ENCODE results near the gene NCL. TPM values are rescaled to one million over a fixed set of nuclear protein-coding genes. Genes with fewer than 3 reads are reported as not detected.
A peak's percentile ranks its signal among the peaks of the same experiment; 100 is the strongest.

NCL gene, protein sequence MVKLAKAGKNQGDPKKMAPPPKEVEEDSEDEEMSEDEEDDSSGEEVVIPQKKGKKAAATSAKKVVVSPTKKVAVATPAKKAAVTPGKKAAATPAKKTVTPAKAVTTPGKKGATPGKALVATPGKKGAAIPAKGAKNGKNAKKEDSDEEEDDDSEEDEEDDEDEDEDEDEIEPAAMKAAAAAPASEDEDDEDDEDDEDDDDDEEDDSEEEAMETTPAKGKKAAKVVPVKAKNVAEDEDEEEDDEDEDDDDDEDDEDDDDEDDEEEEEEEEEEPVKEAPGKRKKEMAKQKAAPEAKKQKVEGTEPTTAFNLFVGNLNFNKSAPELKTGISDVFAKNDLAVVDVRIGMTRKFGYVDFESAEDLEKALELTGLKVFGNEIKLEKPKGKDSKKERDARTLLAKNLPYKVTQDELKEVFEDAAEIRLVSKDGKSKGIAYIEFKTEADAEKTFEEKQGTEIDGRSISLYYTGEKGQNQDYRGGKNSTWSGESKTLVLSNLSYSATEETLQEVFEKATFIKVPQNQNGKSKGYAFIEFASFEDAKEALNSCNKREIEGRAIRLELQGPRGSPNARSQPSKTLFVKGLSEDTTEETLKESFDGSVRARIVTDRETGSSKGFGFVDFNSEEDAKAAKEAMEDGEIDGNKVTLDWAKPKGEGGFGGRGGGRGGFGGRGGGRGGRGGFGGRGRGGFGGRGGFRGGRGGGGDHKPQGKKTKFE
- 593 TPM for polyA plus RNA-seq (ENCODE audit: insufficient read length)

DNA sequence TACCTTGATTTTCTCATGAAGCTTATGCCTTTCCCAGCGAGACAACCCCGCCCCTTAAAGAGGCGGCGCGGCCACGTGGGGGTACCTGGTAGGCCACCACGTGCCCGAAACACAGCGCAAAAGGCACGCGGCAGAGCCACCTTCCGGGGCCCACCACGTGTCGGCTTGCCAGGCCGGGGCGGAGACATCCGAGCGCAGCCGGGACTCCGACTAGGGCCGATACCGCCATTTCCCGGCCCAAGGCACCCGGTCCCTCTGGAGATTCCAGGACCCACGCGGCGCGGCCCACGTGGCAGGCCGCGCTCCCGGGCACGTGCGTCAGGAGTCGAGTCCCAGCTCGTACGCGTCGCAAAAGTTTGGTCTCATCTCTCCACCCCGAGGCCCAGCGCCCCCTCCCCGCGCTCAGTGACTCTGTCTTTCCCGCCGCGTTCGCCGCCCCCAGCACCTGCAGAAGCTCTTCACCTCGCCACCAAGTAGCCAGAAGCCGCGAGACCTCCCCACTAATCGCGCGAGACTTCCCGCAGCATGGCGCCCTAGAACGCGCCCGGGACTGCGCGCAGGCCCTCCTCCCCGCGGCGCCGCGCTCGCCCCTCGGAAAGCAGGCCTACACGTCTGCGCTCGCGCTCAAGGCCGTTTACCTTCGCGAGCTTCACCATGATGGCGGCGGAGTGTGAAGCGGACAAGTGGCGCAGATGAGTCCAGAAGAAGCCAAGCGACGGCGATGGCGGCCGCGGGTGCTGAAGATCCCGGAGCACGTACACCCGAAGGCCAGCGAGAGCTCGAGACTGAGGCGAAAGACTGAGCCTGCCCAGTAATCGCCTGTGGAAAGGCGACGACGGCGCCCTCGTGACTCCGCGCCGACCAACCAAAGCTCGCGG is at the start of gene NCL:
Gene NCL, minus strand, starts transcription at position 787 of the 878 bp plus-strand sequence. Its CDS starts 131 bp downstream, at position 656.
- DNase-seq (ENCODE audit: low read depth) = peak; percentile 93

DNA sequence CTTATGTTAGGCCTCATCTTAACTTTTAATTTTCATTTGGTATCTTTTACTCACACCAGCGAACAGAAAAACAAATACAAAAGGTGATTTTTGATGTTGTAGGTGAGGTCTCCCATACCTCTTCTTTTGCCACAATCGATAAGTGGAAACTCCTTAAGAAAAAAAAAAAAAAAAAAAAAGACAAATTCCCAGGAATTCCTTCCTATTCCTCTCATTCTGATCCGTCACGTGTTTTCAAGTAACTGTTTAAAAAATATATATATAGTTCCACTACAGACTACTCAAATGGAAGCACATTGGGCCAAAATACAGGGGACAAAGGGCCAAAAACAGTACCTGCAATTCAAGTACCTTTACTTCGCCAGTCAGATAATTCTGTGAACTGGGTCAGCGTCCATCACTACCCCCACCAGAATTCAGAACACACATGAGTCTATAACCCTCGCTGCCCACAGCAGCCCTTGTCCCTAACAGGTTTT is 49.5 kb upstream of the NCL start:
- DNase-seq (ENCODE audit: low read depth) = no peak

DNA sequence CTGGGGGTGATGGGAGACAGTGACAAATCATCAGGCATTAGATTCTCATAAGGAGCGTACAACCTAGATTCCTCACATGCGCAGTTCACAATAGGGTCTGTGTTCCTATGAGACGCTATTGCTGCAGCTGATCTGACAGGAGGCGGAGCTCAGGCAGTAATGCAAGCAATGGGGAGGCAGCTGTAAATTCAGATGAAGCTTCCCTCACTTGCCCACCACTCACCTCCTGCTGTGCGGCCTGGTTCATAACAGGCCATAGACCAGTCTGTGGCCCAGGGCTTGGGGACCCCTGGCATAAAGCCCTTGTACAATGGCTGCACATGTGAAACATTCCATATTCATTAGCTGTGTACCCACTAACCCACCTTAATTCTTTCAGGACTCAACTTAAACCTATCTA is 47.9 kb upstream of the NCL start:
- DNase-seq (ENCODE audit: low read depth) = no peak

DNA sequence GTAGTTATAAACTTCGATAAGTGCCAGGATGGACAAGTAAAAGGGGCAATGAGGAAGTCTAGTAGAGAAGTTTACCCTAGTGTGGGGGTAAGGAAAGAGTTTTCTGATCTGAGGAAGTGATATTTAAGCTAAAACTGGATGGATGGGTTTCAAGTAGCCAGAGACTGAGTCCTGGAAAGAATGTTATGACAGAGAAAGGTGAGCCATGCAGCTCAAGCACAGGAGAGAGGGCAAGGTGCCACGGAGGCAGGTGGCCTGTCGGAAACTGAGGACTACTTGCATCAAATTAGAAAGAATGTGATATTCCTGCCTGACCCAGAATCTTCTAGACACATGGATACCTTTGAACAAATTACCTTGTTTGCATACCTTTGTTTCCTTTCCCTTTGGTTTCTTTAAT is 39.5 kb upstream of the NCL start:
- no peak for DNase-seq (ENCODE audit: low read depth)

DNA sequence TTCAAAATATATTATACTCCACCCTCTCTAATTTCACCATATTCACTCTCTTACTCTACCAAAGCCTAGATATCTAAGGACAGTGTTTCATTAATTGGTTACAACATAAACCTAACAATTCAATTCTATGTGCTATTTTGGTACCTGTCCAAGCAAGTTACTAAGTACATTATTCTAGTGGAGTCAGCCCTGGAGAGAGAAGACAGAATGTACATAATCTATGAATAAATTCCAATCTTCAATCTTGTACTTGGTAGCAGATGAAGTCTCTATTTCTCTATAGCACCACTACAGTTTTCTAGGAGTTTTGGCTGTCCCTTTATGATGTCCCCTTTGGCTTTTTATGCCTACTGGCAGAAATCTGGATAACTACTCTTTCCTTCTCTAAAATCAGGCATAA is 38.3 kb upstream of the NCL start:
- no peak for DNase-seq (ENCODE audit: low read depth)

DNA sequence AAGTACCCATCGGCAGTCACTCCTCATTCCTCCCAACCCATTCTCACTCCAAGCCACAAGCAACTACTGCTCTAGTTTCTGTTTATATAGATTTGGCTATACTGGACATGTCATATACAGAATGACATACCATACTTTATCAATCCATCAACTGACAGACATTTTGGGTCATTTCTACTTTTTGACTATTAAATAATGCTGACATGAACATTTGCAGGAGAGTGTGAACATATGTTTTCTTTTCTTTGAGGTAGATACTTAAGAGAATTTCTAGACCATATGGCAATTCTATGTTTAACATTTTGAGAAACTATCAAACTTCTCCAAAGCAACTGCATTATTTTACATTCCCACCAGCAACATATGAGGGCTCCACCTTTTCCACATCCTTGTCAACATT is 33.4 kb upstream of the NCL start:
- no peak for DNase-seq (ENCODE audit: low read depth)

DNA sequence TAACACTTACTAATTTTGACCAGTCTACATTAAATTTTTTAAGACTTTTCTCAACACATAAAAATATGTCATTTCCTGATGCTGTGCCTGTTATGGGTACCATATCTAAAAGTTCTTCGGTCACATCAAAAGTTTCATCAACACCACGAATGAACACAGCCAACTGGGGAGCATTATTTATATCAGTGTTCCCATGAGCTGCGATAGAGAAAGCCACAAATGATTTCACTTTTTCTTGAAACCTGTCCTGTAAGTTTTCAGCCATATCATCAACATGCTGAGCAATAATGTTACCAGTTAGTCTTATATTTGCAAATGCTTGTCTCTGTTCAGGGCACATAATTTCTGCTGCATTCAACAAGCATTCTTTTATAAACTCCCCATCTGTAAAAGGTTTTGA is 30.4 kb upstream of the NCL start:
- no peak for DNase-seq (ENCODE audit: low read depth)

DNA sequence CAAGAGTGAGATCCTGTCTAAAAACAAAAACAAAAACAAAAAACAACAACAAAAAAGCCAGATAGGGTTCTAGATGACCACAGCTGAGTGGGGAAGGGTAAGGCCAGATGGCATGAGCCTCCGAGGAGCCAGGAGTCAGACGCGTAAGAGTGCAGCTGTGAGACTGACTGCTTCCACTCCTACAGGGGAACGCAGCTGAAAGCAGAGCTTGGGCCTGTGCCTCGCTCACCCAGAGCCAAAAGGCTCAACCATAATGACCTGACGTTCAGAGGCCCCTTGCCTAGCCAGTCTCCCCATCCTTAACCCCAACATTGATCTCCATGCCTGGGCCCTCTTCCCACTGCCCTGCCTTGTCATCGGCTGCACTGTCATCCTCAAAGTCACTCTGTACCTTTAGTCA is 26.5 kb upstream of the NCL start:
- DNase-seq (ENCODE audit: low read depth) = no peak

DNA sequence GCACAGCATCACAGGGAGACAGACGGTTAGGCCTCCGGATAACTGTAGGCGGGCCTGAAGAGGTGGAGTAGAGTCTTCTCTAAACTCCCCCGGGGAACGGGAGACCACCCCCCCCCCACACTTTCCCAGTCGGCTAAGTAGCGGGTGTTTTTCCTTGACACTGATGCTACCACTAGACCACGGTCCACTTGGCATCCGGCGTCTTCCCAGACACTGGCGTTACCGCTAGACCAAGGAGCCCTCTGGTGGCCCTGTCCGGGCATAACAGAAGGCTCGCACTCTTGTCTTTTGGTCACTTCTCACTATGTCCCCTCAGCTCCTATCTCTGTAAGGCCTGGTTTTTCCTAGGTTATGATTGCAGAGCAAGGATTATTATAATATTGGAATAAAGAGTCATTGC is 25.7 kb upstream of the NCL start:
- DNase-seq (ENCODE audit: low read depth) = no peak

DNA sequence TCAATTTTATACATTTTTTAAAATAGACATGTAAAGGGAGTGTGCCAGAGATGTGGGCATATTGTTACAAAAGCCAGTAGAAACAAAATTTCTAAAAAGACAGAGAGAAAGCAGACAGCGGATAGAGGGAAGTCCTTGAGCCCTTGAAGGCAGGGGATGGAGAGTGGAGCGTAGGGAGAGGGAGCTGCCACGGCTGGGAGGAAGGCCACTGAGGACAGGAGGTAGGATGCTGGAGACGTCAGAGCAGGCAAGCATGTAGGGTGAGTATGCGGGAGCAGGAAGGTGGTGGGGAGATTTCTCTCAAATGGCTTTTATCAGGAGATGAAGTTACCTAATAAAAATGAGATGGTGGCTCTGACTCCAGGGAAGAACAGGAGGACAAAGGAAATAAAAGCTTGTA is 24.0 kb upstream of the NCL start:
- DNase-seq (ENCODE audit: low read depth) = no peak

DNA sequence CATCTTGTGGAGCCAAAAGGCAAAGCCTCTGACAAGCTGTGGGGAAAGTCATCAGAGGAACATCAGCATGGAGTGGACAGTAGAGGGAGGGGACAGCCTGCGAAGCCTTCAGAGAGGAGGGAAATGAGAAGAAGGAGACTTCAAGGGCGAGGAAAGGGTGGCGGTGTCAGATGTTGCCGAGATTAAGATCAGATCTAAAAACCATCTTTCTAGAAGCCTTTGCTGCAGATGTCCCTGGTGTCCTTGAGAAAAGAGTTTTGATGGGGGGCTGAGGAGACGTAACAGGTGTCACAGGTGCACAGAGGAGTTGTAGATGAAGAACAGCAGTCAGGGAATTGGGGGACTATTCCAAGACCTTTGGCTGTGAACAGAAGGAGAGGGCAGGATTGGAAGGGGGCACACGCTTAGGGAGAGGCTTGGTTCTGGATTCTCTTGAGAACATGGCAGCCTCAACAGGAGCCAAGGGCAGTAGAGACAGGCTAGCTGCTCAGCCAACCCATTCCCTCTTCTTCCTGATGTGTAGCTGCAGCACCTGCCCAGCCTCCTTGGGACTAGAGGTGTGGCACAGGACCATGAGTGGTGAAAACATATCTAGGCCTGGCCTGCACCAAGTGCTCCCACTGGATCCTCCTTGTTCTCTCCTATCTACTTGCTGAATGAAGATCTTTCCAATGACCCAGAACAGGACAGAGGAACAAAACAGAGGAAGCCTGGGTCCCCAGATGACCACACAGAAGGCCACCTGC is 22.7 kb upstream of the NCL start:
- no peak for DNase-seq (ENCODE audit: low read depth)

DNA sequence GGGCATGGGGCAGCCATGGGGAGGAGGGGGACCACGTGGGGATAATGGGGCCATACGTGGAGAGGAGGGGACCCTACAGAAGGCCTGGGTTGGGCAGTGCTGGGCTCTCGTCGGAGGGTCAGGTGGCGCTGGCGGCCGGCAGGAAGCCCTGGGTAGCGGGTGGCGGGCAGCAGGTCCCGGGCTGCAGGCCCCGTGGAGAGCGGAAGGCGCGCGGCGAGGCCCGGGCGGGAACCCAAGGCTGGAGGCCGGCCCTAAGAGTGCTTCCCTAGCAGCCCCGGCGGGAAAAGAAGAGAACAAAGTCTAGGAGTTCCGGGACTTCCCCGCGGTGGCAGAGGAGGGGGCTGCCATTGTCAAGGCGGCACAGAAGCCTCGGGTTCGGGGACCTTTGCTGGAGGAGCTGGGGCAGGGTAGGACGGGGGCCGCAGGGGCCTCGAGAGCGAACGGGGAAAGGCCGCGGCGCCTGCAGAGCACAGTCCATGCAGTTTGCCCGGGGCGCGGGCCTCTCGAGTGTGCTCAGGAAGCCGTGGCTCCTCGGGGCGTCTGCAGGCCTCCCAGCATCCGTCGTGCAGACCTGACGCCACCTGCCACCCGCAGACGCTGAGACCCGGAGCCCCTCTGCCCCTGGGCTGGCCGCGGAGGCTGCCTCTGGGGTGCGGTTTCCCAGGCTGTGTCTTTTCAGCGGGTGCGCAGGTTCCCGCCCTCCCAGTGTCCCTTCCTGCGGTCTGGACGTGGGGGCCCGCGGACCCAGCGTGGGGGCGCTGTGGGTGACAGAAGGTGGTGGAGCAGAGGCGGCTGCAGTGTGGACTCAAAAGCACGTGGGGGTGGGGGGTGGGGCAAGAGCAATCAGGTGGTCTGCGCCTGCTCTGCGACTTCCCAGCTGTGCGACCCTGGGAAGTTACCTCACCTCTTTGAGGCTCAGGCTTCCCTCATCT is 19.4 kb upstream of the NCL start:
- DNase-seq (ENCODE audit: low read depth) = no peak

DNA sequence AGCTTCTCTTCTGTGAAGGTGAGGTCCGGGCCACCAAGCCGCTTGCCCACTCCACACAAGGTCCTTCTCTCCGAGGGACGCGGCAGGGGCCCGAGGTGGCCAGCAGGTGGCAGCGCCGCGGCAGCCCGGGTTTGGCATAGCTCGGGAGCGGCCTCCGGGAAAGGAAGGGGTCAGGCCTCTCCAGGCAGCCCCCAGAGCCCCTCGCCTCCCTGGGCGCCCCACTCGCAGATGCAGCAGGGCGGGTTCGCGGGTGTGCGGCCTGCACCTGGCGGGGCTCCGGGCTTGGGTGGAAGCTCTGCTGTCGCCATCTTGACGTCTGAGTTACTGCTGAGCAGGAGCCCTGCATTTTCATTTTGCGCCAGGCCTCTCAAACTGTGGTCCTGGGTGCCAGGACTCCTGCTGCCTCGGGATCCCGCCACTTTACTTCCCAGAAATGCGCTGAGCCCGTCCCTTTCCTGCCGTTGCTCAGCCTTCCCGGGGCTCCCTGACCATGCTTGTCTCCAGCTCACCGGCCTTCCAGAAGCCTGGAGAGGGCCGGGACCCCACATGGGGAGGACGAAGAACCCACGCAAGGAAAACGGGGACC is 18.6 kb upstream of the NCL start:
- DNase-seq (ENCODE audit: low read depth) = no peak

DNA sequence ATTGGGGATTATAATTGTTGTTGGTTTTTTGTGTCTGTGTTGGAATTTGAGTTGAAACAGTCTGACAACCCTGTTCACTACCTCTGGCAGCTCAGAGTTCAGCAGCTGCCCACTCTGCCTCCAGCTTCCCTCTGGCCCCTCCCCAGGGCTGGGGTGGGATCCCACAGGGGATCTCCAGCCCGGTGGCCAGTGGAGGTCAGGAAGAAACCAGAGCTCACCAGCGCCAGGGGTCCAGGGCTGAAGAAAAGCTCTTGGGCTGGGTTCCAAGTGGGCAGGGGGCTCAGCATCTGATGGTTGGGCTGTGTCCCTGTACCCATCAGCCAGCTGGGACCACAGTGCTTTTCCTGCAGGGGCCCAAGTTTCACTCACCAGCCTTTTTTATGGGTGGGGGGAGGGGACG is 16.5 kb upstream of the NCL start:
- DNase-seq (ENCODE audit: low read depth) = no peak

DNA sequence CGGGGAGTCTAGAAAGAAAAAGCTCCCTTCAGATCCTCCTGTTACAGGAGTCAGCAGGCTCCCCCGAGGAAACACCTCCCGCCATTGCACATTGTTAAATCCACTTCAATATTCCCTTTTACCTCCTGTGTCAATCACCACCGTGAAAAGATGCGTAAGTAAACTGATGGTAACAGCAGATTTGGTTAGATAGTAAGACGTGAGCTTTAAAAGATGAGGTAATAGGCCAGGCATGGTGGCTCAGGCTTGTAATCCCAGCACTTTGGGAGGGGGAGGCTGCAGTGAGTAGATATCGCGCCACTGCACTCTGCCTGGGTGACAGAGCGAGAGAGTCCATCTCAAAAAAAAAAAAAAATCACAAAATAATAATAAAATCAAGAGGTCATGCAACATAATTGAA is 15.2 kb upstream of the NCL start:
- DNase-seq (ENCODE audit: low read depth) = no peak

DNA sequence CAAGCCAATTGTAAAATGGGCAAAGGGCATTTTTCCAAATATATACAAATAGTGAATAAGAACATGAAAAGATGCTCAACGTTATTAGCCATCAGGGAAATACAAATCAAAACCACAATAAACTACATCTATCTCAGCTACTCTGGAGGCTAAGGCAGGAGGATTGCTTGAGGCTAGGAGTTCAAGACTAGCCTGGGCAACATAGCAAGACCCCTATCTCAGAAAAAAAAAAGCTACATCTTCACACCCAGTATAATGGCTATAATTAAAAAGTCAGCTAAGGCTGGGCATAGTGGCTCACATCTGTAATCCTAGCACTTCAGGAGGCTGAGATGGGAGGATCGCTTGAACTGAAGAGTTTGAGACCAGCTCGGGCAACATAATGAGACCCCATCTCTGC is 12.6 kb upstream of the NCL start:
- DNase-seq (ENCODE audit: low read depth) = no peak

DNA sequence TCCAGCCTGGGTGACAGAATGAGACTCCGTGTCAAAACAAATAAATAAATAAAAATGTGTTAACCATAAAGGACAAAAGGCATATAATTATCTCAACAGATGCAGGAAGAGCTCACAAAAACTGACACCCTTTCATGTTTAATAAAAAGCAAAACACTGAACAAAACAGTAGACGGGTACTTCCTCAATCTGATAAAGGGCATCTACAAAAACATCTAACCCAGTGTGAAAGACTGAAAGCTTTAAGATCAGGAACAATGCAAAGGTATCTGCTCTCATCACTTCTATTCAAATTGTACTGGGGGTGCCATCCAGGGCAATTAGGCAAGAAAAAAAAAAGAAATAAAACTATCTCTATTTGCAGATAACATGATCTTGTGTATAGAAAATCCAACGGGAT is 11.7 kb upstream of the NCL start:
- DNase-seq (ENCODE audit: low read depth) = no peak

DNA sequence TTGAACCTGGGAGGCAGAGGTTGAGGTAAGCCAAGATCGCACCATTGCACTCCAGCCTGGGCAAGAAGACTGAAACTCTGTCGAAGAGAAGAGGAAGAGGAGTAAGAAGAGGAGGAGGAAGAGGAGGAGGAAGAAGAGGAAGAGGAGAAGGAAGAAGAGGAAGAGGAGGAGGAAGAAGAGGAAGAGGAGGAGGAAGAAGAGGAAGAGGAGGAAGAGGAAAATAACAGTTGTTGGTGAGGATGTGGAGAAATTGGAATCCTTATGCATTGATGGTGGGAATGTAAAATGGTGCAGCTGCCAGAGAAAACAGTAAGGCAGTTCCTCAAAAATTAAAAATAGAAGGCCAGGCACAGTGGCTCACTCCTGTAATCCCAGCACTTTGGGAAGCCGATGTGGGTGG is 8.5 kb upstream of the NCL start:
- DNase-seq (ENCODE audit: low read depth) = no peak

DNA sequence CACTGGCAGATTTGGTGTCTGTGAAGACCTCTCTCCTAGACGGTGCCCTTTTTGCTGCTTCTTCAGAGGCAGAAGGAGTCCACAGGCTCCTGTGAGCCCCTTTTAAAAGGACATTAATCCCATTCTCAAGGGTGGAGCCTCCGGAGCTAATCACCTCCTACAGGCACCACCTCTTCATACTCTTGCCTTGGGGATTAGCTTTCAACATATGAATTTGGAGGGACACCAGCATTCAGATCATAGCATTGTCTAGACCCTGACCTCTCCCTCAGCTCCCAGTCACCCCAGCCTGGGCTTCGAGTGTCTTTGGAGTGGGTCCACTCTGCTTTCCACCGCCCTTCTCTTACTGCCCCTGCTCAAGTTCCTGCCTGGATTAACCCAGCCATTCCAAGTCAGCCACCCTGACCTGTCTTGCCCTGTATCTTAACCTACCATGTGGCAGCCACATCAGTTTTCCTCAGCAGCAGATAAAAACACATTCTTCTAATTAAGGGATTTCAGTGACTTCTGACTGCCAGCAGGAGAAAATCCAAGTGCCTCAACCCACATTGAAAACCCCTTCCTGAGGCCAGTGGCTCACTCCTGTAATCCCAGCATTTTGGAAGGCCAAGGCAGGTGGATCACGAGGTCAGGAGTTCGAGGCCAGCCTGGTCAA is 6.1 kb upstream of the NCL start:
- no peak for DNase-seq (ENCODE audit: low read depth)

DNA sequence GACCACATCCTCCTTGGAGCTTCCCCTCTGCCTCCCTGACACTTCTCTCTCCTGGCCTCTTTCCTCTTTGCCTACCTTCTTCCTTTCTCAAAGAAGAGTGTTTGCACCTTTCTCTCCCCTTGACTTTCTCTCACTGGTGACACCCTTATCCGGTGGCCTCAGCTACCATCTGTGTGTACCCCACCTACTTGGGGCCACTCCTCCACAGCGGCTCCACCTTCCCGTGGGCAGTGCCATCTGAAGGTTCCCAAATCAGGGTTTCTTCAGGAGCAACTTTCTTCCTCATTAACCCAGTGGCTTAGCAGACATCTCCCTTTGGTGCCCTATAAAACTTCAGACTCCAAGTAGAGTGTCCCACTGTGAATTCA is 5.3 kb upstream of the NCL start:
- DNase-seq (ENCODE audit: low read depth) = no peak
